IMR-90 (cell line): ENCODE results near the gene OR1K1. TPM values are rescaled to one million over a fixed set of nuclear protein-coding genes. Genes with fewer than 3 reads are reported as not detected.
A peak's percentile ranks its signal among the peaks of the same experiment; 100 is the strongest.

Source experiments
- ATAC-seq: fragments of 200-7000 bp; cut with Tn5 transposase; 2 replicates; pipeline ENCODE4 v1.9.1; 2020; ENCODE audit warnings: low read depth, mild to moderate bottlenecking, moderate library complexity
- BruUV-seq: library from RNA; stranded (reverse); fragments of 400-500 nt; replicated peaks from 2 replicates; lab custom pipeline; 2021; lab: Mats Ljungman, UMichigan
- CTCF ChIA-PET: fragments of 300-600 bp; formaldehyde crosslinking; extraction: SDS; loops from one replicate; lab custom pipeline; 2021; ENCODE audit warnings: antibody characterized with exemption; lab: Yijun Ruan, JAX
- POLR2A ChIA-PET: fragments of 300-600 bp; sonication (Branson Sonifier 250); formaldehyde crosslinking; loops from one replicate; lab custom pipeline; 2022; ENCODE audit warnings: antibody characterized with exemption; ENCODE audit not compliant: unreplicated experiment; lab: Charles Lee
- DNase-seq: peaks from one replicate; pipeline ENCODE4 v3.0.0; 2013
- H2AFZ ChIP-seq: replicated peaks from 2 replicates; pipeline ENCODE3; 2013; ENCODE audit warnings: low read length, mild to moderate bottlenecking; ENCODE audit not compliant: poor library complexity
- H2AK5ac ChIP-seq: 2 replicates; pipeline ENCODE4 v1.6.1; 2013; ENCODE audit warnings: low read depth, low read length, inconsistent platforms
- H2AK9ac ChIP-seq: replicated peaks from 2 replicates; pipeline ENCODE3; 2013; ENCODE audit warnings: mild to moderate bottlenecking, low read depth, low read length, moderate library complexity; ENCODE audit not compliant: poor library complexity
- H2BK120ac ChIP-seq: 2 replicates; pipeline ENCODE4 v1.6.1; 2013; ENCODE audit warnings: low read depth, low read length, inconsistent platforms
- H2BK15ac ChIP-seq: 3 replicates; pipeline ENCODE4 v1.6.1; 2013; ENCODE audit warnings: low read depth, low read length, inconsistent platforms
- H2BK20ac ChIP-seq: 2 replicates; pipeline ENCODE4 v1.6.1; 2013; ENCODE audit warnings: low read depth, mild to moderate bottlenecking, inconsistent platforms, low read length, moderate library complexity
- H2BK5ac ChIP-seq: 2 replicates; pipeline ENCODE4 v1.6.1; 2013; ENCODE audit warnings: mild to moderate bottlenecking, low read depth, low read length, inconsistent platforms; ENCODE audit not compliant: poor library complexity, severe bottlenecking
- H3K14ac ChIP-seq: replicated peaks from 2 replicates; pipeline ENCODE4 v1.6.1; 2013; ENCODE audit warnings: low read depth, low read length, inconsistent platforms
- H3K18ac ChIP-seq: 2 replicates; pipeline ENCODE4 v1.6.1; 2013; ENCODE audit warnings: low read depth, low read length, control low read depth
- H3K23ac ChIP-seq: 2 replicates; pipeline ENCODE4 v1.6.1; 2013; ENCODE audit warnings: low read depth, low read length, inconsistent platforms
- H3K27ac ChIP-seq: 2 replicates; pipeline ENCODE4 v1.5.1; 2013; ENCODE audit warnings: mild to moderate bottlenecking, control low read depth, low read length; ENCODE audit not compliant: insufficient read depth
- H3K27me3 ChIP-seq: 2 replicates; pipeline ENCODE4 v1.6.1; 2013; ENCODE audit warnings: low read length; ENCODE audit not compliant: control insufficient read depth, insufficient read depth
- H3K36me3 ChIP-seq: 2 replicates; pipeline ENCODE4 v1.6.1; 2013; ENCODE audit warnings: low read length, mixed read lengths; ENCODE audit not compliant: control insufficient read depth, insufficient read depth
- H3K4ac ChIP-seq: 2 replicates; pipeline ENCODE4 v1.6.1; 2013; ENCODE audit warnings: low read depth, low read length, inconsistent platforms
- H3K4me1 ChIP-seq: 2 replicates; pipeline ENCODE4 v1.6.1; 2013; ENCODE audit warnings: low read length, mixed read lengths; ENCODE audit not compliant: control insufficient read depth, insufficient read depth
- H3K4me2 ChIP-seq: 2 replicates; pipeline ENCODE4 v1.6.1; 2013; ENCODE audit warnings: low read depth, mild to moderate bottlenecking, control low read depth, low read length, moderate library complexity
- H3K4me3 ChIP-seq: 2 replicates; pipeline ENCODE4 v1.5.1; 2013; ENCODE audit warnings: low read depth, mild to moderate bottlenecking, control low read depth, low read length, moderate library complexity; ENCODE audit not compliant: insufficient read depth
- H3K56ac ChIP-seq: 2 replicates; pipeline ENCODE4 v1.6.1; 2013; ENCODE audit warnings: low read length, inconsistent platforms; ENCODE audit not compliant: insufficient read depth; ENCODE audit errors: extremely low read depth
- H3K79me1 ChIP-seq, 2 experiments: 2 replicates each; pipeline ENCODE4 v1.6.1; 2013; ENCODE audit warnings: low read length in 2 of 2, inconsistent platforms in 1 of 2, low read depth in 1 of 2
- H3K9ac ChIP-seq: 2 replicates; pipeline ENCODE4 v1.6.1; 2013; ENCODE audit warnings: low read depth, low read length, control low read depth
- H3K9me1 ChIP-seq: 2 replicates; pipeline ENCODE4 v1.6.1; 2013; ENCODE audit warnings: low read length, inconsistent platforms; ENCODE audit not compliant: insufficient read depth
- H3K9me3 ChIP-seq: 2 replicates; pipeline ENCODE4 v1.6.1; 2013; ENCODE audit warnings: low read length; ENCODE audit not compliant: control insufficient read depth, insufficient read depth
- H4K20me1 ChIP-seq: 2 replicates; pipeline ENCODE4 v1.6.1; 2013; ENCODE audit warnings: low read length, inconsistent platforms; ENCODE audit not compliant: insufficient read depth
- H4K5ac ChIP-seq: 2 replicates; pipeline ENCODE4 v1.6.1; 2013; ENCODE audit warnings: mild to moderate bottlenecking, low read depth, low read length, control low read depth
- H4K8ac ChIP-seq, 2 experiments: 2 replicates each; pipeline ENCODE4 v1.6.1; 2013; ENCODE audit warnings: low read depth in 2 of 2, low read length in 2 of 2, control low read depth in 1 of 2, inconsistent platforms in 1 of 2
- H4K91ac ChIP-seq: 2 replicates; pipeline ENCODE4 v1.6.1; 2013; ENCODE audit warnings: low read depth, low read length, inconsistent platforms; ENCODE audit not compliant: insufficient read depth
- CHD1 ChIP-seq: IDR thresholded peaks from 2 replicates; pipeline ENCODE4 v1.6.1; 2012; ENCODE audit warnings: low read depth, low read length, improper control_type of control experiment
- CTCF ChIP-seq: conservative IDR thresholded peaks from 2 replicates; pipeline ENCODE4 v1.5.1; 2012; ENCODE audit warnings: mild to moderate bottlenecking, low read depth, low read length, improper control_type of control experiment
- FOS ChIP-seq: fragments of 150-350 bp; IDR thresholded peaks from 2 replicates; pipeline ENCODE4 v1.6.1; 2016; ENCODE audit warnings: low read depth, low read length
- NFE2L2 ChIP-seq: fragments of 150-350 bp; IDR thresholded peaks from 2 replicates; pipeline ENCODE4 v1.6.1; 2016; ENCODE audit warnings: low read depth, mild to moderate bottlenecking, low read length
- RAD21 ChIP-seq: IDR thresholded peaks from 2 replicates; pipeline ENCODE4 v1.6.1; 2012; ENCODE audit warnings: low read length, improper control_type of control experiment
- RFX5 ChIP-seq: IDR thresholded peaks from 2 replicates; pipeline ENCODE4 v1.8.0; 2012; ENCODE audit warnings: low read depth, mild to moderate bottlenecking, low read length, moderate library complexity
- SMC3 ChIP-seq: fragments of 150-350 bp; IDR thresholded peaks from 2 replicates; pipeline ENCODE4 v1.6.1; 2016; ENCODE audit warnings: low read depth, mild to moderate bottlenecking, antibody characterized with exemption, low read length, moderate library complexity
- WGBS, 2 experiments: methylation state at CpG; one replicate each; pipeline versions ENCODE4 v1.1.5 to v1.1.7; 2013; ENCODE audit warnings: missing lambda C conversion rate in 2 of 2; ENCODE audit not compliant: insufficient read length in 1 of 2; ENCODE audit errors: extremely low coverage in 2 of 2; 5-methylcytosine and 5-hydroxymethylcytosine counted together
- dilution Hi-C: fragments of 300-500 bp; cut with HindIII; formaldehyde crosslinking; loops from one replicate; pipeline ENCODE4 v1.14.3; 2018; ENCODE audit warnings: low sequenced_read_pairs; ENCODE audit not compliant: unreplicated experiment
- in situ Hi-C: fragments of 300-500 bp; cut with MboI; formaldehyde crosslinking; loops from 3 replicates; pipeline ENCODE4 v1.14.3; 2019; ENCODE audit warnings: low sequenced_read_pairs, inconsistent platforms, mixed read lengths
- intact Hi-C: fragments of 100-400 bp; cut with micrococcal nuclease; formaldehyde crosslinking; loops from 2 replicates; pipeline ENCODE4 v1.10.0; 2022
- polyA plus RNA-seq, 3 experiments: library from polyadenylated mRNA; depleted of rRNA; stranded (reverse); fragments of >200 nt; gene quantifications; 2 replicates each; pipeline ENCODE4 v1.2.3, GENCODE V29; 2012; ENCODE audit warnings: low replicate concordance in 1 of 3
- total RNA-seq: library from RNA; depleted of rRNA; stranded (reverse); fragments of >200 nt; gene quantifications from 2 replicates; pipeline ENCODE4 v1.2.3, GENCODE V29; 2012

The OR1K1 gene
- total and polyA plus RNA-seq, 2 of the 4 experiments (the other 2 are of a cell fraction) = not detected

- Histone ChIP-seq H3K9ac (no peak overlapping the region), H3K56ac (no peak overlapping the region), H2AK5ac (no peak overlapping the region), H3K4ac (0 out of 2 replicates have a peak overlapping the region, but pooled peaks have one; percentile 16), H3K14ac (no peak overlapping the region), H3K4me2 (no peak overlapping the region), H2BK5ac (no peak overlapping the region), H3K79me1 (peaks cover 1 to 3% of the 10 kb centered on the region in 2 experiments; a peak in 1 of 4 replicates), H3K9me1 (no peaks in the 10 kb centered on the region), H3K18ac (no peak overlapping the region), H3K4me3 (no peak overlapping the region), H2AK9ac (no peak overlapping the region), H2BK120ac (peak overlapping the region; percentile 51), H2AFZ (no peak overlapping the region), H3K27me3 (no peaks in the 10 kb centered on the region), H4K91ac (no peak overlapping the region), H3K9me3 (peaks cover 4% of the 10 kb centered on the region), H4K20me1 (no peaks in the 10 kb centered on the region), H3K23ac (no peak overlapping the region), H4K5ac (no peak overlapping the region), H3K4me1 (no peaks in the 10 kb centered on the region), H2BK15ac (no peak overlapping the region), H4K8ac (no peak overlapping the region), H3K36me3 (peaks cover 2% of the 10 kb centered on the region), H2BK20ac (no peak overlapping the region), H3K27ac (no peak overlapping the region)
- POLR2A ChIA-PET = no interaction called here
- dilution Hi-C loops (no loop called here), in situ Hi-C loops (loop anchor here (5.0 to 10.0 kb wide), 3 partner anchors 348 to 688 kb away; partner anchors contain the start of gene PTGS1), intact Hi-C loops (loop anchor here (1.0 to 10.0 kb wide), 5 partner anchors 311 to 716 kb away; partner anchors contain the start of gene TTLL11)
- DNase-seq = peak; percentile 74
- CTCF ChIA-PET = interaction anchor here (0.6 to 1.8 kb wide), 5 partner anchors 28 to 356 kb away, joined by 3 to 5 read pairs (median 3); no protein-coding TSS in a partner anchor
- ATAC-seq = peak; percentile 96
- TF ChIP-seq SMC3 (peak; percentile 96), CTCF (peak; percentile 87), FOS (no peak), NFE2L2 (no peak), RFX5 (no peak), RAD21 (peak; percentile 94), CHD1 (no peak; the same call in 1 of the 2 replicates)
- no CpG with 5 or more reads among the region's 8 CpGs for WGBS, 2 experiments
- BruUV-seq = no TSS peak
Measured at GRCh38 chr9:122810306-122810946, 10.5 kb downstream of the OR1K1 start.
